Measurements from ENCODE around the gene PTGR2.

- no peak for TF ChIP-seq CTCF (IDR thresholded peaks at IDR 0.05)
- TF ChIP-seq ZFX (IDR thresholded peaks at IDR 0.05; ENCODE audit: borderline replicate concordance): no peak
Measured at GRCh38 chr14:73884438-73885190, 33.0 kb downstream of the PTGR2 start.
